Activated gamma-delta T cell treated with anti-CD3 and anti-CD28 coated beads, Interleukin-2, amount 50 U/mL, for 16 hours (primary cell): ENCODE data around the gene BRIP1.
"Not testable (repeated sequence)": the region's sequence is repeated elsewhere in the genome, so short reads cannot be mapped to it uniquely, and the experiment has no call there.

Source experiments
- DNase-seq: peaks from one replicate; pipeline ENCODE4 v3.0.0-alpha.2; 2020; ENCODE audit warnings: low read depth

BRIP1 gene

DNA sequence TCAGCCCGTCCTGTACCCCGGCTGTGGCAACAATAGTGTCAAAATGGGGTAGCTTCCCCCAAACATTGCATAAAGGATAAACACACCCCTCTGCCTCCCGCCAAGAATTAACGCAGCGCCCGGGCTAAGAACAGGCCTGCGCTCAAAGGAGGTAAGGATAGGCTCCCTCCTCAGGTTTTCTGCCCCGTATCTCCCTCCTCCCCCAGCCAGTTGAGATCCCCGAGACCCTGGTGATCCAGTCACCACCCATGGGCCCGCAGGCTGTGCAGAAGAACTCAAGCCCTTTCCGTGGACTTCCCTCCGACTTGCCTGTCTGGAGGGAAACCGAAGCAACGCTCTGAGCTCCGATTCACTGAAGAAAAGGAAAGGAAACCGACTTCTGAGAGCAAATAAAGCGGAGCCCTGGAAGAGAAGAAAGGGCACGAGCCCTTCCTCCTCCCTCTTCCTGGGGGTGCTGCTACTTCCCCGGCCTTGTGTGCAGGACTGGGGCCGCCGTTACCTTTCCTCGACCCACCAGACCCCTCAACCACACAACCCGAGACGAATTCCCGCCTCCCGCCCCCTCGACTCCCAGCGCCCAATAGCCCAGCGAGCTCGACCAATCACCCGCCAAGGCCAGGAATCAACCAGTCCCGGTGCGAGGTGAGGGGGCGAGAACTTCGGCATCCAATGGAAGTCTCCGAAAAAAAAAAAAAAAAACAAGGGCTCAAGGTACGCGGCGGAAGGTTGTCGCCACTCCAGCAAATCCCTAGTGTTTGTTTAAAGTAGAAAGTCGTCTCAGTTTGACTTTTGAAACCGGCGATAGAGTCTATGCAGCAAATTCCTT is at the start of gene BRIP1:
Gene BRIP1, minus strand, starts transcription at position 554 of the 826 bp plus-strand sequence. CDS start 1,989 bp downstream, outside the sequence.
- DNase-seq: peak; percentile 82

DNA sequence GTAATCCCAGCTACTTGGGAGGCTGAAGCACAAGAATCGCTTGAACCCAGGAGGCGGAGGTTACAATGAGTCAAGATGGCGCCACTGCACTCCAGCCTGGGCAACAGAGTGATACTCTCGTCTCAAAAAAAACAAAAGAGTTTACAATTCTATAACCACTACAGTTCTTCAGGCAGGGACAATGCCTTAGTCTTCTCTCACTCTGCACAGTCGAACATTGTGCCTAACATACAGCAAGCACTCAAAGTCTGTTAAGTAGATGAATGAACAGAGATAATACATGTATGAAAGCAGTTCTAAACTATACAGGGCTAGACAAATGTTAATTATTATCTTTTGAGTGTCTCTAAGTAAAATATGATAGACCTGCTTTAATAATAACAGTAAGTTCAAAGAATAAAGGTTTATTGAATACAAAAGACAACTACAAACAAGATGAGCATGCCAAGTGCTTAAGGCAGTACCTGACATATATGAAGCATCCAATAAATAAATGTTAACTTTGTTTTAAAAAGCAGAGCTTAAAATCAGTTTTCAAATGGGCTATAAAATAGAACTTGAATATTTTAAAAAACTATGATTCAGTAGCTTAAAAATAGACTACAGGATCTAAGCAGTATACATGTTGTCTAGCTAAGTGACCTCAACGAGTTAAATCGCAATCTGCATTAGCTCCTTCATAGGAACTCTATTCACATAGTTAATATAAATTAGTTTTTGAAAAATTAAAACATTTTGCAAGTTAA is 45.1 kb upstream of the BRIP1 start:
- DNase-seq: no peak

DNA sequence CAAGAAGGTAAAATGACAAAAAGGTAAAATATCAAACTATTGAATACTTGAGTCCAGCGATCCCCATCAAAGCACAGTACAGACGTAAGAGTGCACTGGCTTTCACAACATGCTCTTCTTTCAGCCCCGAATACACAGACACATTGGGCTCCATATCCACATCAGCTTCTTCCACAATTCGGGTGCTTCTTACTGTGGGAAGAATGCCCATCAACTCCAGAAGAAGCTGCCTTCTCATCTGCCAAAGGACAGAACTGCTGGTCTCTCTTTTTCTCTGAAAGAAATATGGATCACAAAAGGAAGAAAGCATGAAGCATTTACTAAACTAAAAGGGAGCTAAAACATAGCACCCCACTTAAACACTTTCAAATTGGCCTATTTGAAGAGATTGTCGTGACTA is 44.0 kb upstream of the BRIP1 start:
- DNase-seq: no peak

DNA sequence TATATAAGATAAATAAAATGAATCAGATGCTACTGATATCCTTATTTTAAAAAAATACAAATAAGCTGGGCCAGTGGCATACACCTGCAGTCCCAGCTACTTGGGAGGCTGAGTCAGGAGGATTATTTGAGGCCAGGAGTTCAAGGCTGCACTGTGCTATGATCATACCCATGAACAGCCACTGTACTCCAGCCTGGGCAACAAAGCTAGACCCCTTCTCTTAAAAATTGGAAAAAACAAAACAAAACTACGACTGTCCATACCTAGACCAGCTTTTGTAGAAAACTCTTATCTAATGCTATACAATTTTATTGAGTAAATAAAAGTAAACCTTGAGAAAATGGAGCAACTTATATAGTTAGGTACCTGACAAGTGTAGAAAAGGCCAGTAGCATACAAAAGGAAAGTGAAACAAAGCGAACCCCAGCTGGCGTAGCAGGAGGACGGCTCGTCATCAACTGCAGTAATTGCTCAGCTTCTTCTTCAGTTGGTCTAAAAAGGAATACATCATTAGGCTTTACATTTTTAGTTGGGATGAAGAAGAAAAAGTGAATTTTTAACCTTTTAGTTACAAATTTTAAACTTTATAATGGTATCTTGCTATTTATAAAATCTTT is 40.9 kb upstream of the BRIP1 start:
- DNase-seq: no peak

DNA sequence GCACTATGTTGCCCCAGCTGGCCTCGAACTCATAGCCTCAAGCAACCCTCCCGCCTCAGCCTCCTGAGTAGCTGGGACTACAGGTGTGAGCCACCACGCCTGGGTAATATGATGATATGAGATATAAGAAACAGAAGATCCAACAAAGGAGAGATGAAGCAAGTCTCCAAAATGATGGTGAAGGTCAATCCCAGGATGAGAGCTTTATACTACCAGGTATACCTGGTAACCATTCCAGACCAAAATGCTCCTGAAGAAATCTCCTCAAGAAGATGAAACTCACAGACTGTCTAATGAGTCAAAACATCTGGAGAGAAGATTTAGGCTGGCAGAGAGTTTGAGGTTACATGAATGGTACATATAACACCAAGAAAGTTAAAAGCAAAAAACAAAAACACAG is 39.9 kb upstream of the BRIP1 start:
- no peak for DNase-seq

DNA sequence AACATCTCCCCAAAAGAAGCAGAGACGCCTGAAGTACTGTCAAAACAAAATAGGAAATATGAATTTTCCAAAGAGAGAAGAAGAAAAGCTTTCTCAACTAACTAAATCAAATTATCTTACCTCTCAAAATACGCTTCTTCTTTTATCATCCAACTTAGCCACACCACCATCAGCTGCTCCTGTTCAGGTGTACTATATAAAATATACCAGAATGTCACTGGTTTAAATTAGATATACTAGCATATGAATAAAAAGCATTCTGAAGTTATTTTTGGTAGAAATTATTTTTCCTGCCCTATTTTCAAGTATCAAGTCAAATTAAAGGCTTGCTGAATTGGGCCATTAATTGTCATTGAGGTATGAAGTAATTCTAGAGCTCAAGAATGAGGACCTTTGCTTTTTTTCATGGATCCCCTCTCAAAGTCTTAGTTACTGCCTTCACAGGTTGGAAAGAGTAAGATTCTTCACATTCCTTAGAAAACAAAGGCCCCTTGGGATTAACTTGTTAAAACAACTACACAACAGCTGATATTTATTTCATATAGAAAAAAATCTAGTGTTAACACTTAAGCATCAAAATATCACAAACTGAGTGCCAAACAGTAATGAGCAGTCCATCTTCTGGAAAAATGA is 34.3 kb upstream of the BRIP1 start:
- no peak for DNase-seq

DNA sequence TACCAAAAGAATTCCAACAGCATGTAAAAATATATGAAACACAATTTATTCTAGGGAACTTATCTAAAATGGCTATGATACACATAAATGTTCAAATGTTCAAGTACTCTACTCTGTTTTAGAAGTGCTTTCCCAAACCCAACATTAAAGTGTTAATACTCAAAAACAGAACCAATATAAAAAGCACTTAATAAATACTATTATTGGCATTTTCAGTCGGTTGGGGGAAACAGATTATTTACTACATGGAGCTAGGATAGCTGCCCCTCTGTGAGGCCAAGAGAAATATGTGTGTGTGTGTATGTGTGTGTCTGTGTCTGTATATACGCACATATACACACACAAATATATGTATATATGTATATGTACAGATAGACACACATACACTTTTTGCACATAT is 32.1 kb upstream of the BRIP1 start:
- DNase-seq: no peak

DNA sequence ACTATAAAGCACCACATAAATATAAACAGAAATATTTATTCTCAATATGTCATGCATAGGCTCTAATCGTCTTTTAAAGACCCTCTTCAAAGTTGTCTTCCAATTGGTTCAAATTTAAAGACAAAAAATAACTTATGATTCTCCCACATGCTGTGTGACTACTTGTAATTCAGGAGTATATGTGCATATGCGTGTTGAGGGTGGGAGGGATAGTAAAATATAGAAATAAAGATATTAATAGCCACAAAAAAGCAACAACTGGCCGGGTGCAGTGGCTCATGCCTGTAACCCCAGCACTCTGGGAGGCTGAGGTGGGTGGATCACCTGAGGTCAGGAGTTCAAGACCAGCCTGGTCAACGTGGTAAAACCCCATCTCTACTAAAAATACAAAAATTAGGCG is 31.0 kb upstream of the BRIP1 start:
- not testable (repeated sequence) for DNase-seq

DNA sequence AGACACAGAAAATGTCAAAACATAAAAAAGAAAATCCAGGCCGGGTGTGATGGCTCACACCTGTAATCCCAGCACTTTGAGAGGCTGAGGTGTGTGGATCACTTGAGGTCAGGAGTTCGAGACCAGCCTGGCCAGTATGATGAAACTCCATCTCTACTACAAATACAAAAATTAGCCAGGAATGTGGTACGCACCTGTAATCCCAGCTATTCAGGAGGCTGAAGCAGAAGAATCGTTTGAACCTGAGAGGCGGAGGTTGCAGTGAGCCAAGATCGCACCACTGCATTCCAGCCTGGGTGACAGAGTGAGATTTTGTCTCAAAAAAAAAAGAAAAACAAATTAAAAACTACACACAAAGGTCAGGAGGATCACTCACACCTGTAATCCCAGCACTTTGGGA is 24.4 kb upstream of the BRIP1 start:
- DNase-seq: not testable (repeated sequence)

DNA sequence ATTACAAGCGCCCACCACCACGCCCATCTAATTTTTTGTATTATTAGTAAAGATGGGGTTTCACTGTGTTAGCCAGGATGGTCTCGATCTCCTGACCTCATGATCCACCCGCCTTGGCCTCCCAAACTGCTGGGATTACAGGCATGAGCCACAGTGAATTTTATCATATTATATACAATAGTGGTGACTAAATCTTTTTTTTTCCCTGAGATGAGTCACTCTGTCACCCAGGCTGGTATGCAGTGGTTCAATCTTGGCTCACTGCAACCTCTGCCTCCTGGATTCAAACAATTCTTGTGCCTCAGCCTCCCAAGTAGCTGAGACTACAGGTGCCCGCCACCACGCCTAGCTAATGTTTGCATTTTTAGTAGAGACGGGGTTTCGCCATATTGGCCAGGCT is 22.5 kb upstream of the BRIP1 start:
- not testable (repeated sequence) for DNase-seq

DNA sequence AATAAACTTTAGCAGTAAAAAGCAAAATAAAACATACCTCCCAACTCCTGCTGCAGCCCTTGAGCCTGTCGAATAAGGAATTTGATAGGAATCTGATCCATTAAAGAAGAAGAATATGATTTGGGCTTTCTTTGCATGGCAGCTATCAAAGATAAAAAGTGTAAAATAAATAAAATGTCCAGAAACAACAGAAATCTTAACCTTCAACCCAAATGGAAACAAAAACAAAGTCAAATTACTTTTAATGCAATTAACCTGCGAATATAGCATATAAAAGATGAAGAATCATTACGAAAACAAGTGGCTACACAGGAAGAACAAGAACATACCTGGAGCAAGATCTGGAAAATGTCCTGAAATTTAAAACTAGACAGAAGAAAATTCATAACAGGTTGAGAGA is 21.5 kb upstream of the BRIP1 start:
- DNase-seq: no peak

DNA sequence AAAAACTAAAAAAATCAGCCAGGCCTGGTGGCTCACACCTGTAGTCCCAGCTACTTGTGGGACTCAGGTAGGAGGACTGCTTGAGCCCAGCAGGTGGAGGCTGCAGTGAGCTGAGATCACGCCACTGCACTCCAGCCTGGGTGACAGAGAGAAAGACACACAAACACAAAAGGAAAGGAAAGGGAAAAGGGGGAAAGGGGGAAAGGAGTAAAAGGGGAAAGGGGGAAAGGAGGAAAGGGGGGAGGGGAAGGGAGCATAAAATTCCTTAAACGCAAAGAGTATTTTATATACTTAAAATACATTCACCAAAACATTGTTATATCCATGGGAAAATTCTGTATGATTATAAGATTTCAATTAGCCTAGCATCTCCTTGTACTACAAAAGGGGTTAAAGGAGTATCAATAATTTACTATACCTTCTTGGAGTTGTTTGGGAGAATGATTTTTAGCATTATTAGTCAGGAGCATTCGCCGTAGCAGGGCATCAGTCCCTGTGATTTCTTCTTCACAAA is 17.3 kb upstream of the BRIP1 start:
- no peak for DNase-seq

DNA sequence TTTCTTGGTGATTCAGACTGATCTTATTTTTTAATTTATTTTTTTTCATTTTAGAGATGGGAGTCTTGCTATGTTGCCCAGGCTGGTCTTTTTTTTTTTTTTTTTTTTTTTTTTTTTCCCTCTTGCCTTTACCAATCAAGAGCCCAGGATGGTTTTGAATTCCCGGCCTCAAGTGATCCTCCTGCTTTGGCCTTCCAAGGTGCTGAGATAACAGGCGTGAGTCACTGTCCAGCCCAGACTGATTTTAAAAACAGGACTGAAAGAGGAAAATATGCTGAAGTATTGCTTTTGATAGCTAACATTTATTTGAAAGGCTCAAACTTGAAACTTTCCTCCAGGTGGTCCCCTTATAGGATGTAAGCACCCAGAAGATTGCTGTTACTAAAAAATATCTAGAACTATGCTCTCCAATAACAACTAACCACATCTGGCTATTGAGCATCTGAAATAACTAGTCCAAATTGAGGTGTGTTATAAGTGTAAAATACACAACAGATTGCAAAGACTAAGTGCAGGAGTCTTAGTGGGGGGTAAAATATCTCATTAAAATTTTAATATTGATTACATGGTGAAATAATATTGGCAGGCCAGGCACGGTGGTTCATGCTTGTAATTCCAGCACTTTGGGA is 15.8 kb upstream of the BRIP1 start:
- no peak for DNase-seq

DNA sequence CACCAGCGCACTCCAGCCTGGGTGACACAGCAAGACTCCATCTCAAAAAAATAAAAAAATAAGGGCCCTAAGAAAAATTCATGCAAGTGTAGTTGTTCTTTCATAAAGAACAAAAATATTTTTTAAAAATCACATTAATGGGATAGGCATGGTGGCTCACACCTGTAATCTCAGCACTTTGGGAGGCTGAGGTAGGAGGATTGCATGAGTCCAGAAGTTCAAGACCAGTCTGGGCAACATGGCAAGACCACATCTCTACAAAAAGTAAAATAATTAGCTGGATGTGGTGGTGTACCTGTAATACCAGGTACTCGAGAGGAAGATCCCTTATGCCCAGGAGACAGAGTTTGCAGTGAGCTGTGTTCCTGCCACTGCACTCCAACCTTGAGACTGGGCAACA is 15.2 kb upstream of the BRIP1 start:
- DNase-seq: no peak

DNA sequence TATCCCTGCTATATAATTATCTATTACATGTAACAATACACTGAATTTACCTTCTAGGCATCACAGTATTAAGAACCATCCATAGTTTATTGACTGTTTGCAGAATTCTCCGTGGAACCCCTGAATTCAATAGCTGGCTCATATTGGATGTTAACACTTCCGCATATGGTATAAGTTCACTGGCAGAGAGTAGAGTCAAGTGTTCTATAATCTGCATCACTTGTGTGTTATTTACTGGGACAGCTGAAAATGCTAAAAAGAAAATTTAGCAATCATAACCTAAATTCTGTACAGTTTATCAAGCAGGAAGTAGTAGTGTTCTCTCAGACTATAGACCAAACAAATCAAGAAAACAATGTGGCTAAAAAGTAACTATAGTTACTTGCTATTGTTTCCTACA is 14.5 kb upstream of the BRIP1 start:
- no peak for DNase-seq

DNA sequence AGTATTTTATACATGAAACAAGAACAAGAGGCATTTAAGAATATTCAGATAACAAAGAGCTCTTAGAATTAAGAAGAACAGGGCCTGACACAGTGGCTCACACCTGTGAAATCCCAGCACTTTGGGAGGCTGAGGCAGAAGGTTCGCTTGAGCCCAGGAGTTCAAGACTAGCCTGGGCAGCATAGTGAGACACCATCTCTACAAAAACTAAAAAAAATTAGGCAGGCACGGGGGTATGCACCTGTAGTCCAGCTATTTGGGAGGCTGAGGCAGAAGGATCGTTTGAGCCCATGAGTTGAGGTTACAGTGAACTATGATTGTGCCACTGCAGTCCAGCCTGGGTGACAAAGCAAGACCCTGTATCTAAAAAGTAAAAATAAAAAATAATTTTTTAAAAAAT is 12.5 kb upstream of the BRIP1 start:
- DNase-seq: no peak

DNA sequence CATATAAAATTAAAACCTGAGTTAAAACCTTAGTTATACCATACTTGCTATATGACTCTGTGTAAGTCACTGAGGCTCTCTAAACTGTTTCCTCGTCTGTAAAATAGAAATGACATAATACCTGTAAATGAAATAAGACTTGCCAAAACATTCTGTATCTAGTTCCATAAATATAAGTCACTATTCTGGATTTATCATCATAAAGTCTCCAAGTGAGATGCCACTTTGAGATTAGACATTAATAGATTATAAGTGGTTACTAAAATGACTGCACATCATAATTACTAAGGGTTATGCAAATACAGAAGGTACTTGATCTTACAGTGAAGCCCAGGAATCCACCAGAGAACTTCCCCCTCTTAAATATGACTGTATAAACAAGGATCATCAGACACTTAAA is 12.0 kb upstream of the BRIP1 start:
- DNase-seq: no peak

DNA sequence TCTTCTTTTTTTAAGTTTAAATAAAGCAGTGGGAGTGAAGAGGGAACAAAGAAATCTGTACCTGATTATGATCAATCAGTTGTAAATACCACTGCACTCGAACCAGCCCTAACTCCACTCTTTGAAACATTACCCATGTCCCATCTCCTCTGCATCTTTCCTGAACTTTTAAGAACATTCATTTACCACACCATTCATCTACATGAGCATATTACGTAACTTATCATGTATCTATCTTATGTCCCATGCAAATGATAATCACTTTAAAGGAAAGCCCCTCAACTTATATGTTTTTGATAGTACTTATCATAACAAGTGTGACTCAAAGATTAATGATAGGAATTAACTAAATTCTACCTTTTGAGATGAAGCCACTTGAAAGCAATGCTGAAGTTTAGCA is 10.7 kb upstream of the BRIP1 start:
- no peak for DNase-seq

DNA sequence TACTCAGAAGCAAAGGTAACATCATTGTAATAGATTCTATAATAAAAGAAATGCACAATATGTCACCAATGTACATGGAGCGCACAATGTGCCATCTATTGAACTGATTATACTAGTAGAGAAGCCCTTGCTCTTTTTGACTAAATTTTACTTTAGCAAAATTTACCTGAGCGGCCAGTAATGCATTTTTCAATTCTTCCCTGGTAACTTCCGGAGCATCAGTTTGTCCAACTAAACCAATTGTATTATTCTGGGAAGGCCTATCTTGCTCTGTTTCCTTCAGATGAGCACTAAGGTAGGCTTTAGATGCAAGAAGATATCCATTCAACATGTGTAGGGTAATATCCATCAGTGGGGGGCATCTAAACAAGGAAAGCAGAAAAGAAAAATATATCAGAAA is 8.8 kb upstream of the BRIP1 start:
- DNase-seq: no peak

DNA sequence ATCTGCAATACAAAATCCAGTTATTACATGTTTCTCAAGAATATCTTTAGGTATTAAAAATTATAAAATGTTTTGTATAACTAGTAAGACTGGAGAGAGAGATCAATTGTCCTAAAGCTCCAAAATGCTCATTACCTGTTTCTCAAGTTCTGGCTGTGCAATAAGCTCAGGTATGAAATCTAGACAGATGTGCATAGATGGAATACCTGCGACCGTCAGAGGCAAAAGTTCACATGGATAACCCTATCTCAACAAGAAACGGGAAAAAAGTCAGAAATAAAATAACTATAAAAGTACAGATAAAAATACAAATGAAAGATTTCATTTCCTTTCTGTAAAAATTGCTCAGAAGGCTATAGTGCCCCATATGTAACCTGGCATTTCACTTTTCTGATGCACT is 5.8 kb upstream of the BRIP1 start:
- DNase-seq: no peak

DNA sequence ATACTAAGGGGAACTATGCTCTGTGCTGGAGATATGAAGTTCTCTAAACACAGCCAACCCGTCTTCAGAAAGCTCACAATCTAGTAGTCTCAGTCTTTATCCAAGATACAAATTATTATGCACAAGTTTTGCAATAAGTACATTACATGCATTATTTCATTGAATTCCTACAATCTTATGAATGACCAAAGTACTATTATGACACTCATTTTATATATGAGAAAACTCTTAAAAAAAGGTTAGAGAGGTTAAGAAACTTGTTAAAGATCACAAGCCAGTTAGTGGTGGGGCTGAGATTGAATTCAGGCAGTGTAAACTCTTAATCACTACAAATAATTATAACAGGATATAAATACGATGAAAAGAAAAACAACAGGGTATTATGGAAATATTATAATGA is 4.7 kb upstream of the BRIP1 start:
- DNase-seq: no peak

DNA sequence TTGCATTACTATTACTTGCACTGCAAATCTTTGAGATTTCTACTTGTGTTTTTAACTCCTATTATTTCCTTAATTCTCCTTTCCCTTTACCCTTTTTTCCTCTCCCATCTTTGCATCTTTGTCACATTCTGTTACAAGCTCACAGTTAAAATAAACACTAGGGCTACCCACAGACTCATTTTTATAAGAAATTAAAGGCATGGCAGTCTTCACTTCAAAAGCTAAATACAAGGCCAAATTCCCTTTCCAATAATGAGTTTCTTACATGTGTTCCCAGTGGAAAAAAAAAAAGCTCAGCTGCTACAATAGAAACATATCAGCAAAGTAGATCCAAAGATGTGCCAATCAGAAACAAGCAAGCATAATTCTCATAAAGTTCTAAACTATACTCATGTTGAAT is 3.7 kb upstream of the BRIP1 start:
- no peak for DNase-seq
